Measurements from ENCODE around the gene ARHGAP20. TPM values are rescaled to one million over a fixed set of nuclear protein-coding genes. Genes with fewer than 3 reads are reported as not detected.

The ARHGAP20 gene, protein sequence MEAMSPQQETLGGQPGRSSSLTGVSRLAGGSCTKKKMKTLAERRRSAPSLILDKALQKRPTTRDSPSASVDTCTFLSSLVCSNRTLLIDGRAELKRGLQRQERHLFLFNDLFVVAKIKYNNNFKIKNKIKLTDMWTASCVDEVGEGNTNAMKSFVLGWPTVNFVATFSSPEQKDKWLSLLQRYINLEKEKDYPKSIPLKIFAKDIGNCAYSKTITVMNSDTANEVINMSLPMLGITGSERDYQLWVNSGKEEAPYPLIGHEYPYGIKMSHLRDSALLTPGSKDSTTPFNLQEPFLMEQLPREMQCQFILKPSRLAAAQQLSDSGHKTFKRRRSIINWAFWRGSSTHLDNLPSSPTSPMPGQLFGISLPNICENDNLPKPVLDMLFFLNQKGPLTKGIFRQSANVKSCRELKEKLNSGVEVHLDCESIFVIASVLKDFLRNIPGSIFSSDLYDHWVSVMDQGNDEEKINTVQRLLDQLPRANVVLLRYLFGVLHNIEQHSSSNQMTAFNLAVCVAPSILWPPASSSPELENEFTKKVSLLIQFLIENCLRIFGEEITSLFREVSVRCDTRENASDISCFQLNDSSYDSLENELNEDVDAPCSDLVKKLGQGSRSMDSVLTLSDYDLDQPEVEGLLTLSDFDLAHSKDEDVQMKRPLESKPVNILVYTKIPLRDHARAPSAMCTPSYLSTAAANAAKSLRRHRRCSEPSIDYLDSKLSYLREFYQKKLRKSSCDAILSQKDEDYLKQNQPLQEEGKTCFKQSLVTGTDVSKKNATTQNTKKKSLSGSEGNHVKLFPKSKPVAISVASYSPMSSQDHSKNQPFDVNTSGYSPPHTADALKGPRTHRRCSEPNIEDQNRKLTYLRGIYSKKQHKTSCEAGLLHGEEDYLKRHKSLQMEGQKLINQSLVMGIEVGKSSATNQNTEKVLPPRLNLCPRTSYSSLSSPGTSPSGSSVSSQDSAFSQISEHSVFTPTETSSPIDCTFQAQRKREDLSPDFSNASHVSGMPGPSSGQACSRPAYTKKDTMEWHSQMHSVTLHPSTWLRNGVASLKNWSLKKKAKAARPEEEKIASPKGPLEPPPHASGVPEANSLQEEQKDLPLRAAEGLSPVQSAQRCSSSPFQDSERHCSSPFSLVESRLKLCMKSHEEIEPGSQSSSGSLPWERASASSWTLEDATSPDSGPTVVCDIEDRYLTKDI
- 5.5 TPM for total RNA-seq
- long read RNA-seq, partial matches to known transcripts = 0 of 3 reads
- long read RNA-seq, other reads (novel, unspliced or antisense) = 3 of 3 reads

DNA sequence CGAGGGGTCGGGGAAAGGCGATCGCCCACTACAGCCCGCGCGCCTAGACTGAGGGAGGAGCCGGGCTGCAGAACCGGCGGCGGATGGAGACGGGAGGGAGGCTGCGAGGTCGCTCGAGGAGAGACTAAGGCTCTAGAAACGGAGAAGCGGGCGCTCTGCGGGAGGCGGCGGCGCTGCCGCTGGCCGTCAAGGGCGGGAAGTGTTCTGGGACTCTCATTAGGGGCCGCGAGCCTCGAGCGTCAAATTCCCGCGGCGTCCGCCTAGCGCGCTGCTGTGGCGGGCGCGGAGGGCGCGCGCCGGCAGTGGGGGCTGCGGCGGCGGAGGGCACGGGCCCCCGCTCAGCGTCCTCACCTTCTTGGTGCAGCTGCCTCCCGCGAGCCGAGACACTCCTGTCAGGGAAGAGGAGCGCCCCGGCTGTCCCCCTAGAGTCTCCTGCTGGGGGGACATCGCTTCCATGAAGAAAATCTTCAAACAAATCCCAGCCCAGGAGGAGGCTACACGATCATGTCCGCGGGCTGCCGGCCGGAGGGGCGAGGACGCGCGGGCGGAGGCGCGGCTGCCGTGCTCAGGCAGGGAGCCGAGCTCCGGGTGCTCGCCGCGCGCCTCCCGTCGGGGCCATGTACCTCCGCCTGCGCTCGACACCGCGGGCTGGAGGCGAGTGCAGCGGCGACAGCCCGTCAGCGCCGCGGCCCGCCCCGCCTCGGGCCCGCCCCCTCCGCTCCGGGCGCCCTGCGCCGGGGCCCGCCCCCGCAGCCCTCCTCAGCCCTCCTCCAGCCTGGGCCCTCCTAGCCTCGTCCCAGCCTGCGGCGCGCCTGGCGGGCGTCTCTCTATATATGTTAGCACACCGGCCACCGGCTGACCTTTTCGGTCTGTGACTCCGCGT, at the start of gene ARHGAP20:
TSS of gene ARHGAP20 (minus strand) at position 662 of the 883 bp plus-strand sequence. CDS start at position 456, 206 bp downstream.
- H3K9me3 ChIP-seq = no peaks in the 10 kb centered on the region
- no peaks in the 10 kb centered on the region for H3K4me1 ChIP-seq
- H3K4me3 ChIP-seq = peak within 1 kb of the TSS; percentile 73
- intact Hi-C loops (cut with DNase I) = no loop called here
- TF ChIP-seq, protein P1, sequence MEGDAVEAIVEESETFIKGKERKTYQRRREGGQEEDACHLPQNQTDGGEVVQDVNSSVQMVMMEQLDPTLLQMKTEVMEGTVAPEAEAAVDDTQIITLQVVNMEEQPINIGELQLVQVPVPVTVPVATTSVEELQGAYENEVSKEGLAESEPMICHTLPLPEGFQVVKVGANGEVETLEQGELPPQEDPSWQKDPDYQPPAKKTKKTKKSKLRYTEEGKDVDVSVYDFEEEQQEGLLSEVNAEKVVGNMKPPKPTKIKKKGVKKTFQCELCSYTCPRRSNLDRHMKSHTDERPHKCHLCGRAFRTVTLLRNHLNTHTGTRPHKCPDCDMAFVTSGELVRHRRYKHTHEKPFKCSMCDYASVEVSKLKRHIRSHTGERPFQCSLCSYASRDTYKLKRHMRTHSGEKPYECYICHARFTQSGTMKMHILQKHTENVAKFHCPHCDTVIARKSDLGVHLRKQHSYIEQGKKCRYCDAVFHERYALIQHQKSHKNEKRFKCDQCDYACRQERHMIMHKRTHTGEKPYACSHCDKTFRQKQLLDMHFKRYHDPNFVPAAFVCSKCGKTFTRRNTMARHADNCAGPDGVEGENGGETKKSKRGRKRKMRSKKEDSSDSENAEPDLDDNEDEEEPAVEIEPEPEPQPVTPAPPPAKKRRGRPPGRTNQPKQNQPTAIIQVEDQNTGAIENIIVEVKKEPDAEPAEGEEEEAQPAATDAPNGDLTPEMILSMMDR (IDR thresholded peaks at IDR 0.05) = peak; percentile 13
- no peaks in the 10 kb centered on the region for H3K36me3 ChIP-seq
- peak; percentile 95 to 97 for ATAC-seq
- peak; percentile 84 for DNase-seq
- H3K27ac ChIP-seq = peak within 1 kb of the TSS; percentile 69
- H3K27me3 ChIP-seq (ENCODE audit: low read depth) = no peaks in the 10 kb centered on the region

DNA sequence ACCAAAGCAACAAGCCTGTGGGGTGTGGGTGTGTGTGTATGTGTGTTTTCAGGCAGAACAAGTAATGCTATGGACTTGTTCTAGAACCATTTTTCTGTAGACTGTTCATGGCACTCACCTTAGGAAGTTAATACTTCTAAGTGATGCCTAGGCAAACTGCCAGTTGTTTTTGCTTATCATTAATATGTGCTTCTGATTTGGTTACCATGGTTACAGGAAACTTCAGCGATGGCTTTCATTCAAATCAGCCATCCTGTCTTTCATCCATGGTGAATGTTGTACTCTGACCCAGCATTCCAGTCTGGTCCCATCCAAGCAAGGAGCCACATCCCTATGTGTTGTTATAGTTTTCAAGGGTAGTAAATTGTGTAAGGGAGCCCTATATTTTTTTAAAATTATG, 49.8 kb upstream of the ARHGAP20 start:
- H3K9me3 ChIP-seq = no peaks in the 10 kb centered on the region
- no peaks in the 10 kb centered on the region for H3K27me3 ChIP-seq (ENCODE audit: low read depth)
- DNase-seq (no peak), ATAC-seq (no peak)
- TF ChIP-seq, protein P1 (IDR thresholded peaks at IDR 0.05) = no peak
- H3K36me3 ChIP-seq = no peaks in the 10 kb centered on the region
- intact Hi-C loops (cut with DNase I) = no loop called here
- peaks cover 25% of the 10 kb centered on the region for H3K4me1 ChIP-seq
- H3K27ac ChIP-seq = no peak overlapping the region
- no peak overlapping the region for H3K4me3 ChIP-seq

DNA sequence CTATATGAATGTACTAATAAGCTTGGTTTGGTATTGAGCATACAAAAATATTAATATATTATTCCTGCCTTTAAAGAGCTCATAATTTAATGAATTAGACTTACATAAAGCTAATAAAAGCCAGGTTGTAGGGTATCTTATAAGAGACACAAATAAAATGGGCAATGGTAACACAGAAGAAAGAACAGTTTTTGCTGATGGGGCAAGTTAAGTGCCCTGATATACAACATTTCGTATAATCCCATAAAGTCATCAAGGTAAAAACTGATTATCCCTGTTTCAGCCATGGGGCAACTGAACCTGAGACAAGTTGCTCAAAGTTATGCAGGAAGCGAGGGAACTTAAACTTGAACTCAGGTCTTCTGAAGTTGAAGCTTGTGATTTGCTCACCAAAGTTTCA, 48.9 kb upstream of the ARHGAP20 start:
- ATAC-seq (no peak), DNase-seq (no peak)
- TF ChIP-seq, protein P1 (IDR thresholded peaks at IDR 0.05) = no peak
- Histone ChIP-seq H3K4me3 (no peak overlapping the region), H3K27me3 (ENCODE audit: low read depth) (no peaks in the 10 kb centered on the region), H3K27ac (no peak overlapping the region), H3K36me3 (no peaks in the 10 kb centered on the region), H3K4me1 (peaks cover 25% of the 10 kb centered on the region), H3K9me3 (no peaks in the 10 kb centered on the region)
- intact Hi-C loops (cut with DNase I) = no loop called here

DNA sequence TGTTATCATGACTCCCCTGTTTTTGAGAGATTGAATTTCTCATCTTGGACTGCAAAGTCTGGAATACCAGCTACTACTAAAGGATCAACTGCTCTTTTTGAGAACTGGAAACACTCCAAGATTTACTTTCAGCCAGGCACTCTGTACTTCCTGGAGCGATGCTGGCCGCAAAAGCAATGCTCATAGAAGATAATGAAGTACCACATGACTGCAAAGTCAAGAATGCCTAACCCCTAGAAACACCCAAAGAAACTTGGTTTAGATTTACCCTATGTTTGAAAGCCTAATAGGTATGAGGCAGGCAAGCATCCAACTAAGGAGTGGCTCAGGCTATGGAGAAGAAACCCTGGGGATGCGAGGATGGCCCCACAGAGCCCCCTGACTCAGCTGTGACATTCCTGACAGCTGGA, 47.7 kb upstream of the ARHGAP20 start:
- Histone ChIP-seq H3K4me1 (peaks cover 25% of the 10 kb centered on the region), H3K4me3 (no peak overlapping the region), H3K27ac (no peak overlapping the region), H3K9me3 (no peaks in the 10 kb centered on the region), H3K36me3 (no peaks in the 10 kb centered on the region), H3K27me3 (ENCODE audit: low read depth) (no peaks in the 10 kb centered on the region)
- intact Hi-C loops (cut with DNase I) = no loop called here
- DNase-seq (no peak), ATAC-seq (peak; percentile 64 to 70)
- TF ChIP-seq, protein P1 (IDR thresholded peaks at IDR 0.05) = no peak
